Measurements from ENCODE around the gene TRPT1. TPM values are rescaled to one million over a fixed set of nuclear protein-coding genes. Genes with fewer than 3 reads are reported as not detected.
A peak's percentile ranks its signal among the peaks of the same experiment; 100 is the strongest.

TRPT1 gene
- total and polyA plus RNA-seq, 9 of the 15 experiments (the other 6 are each of a cell fraction or from before 2014, with no cell fraction given), result 4.6 to 41.7 (median 23.1) TPM

- no peak overlapping the region for H2AFZ ChIP-seq (ENCODE audit: low read depth, low read length)
- FAIRE-seq (no peak), DNase-seq (ENCODE audit: extremely low read depth in 1 of 4, low spot score in 3 of 4) (no peak), ATAC-seq (no peak)
- TF ChIP-seq POLR2G (IDR thresholded peaks at IDR 0.05; ENCODE audit: low read depth, low read length) (peak; percentile 69), HNRNPL (IDR thresholded peaks at IDR 0.05; ENCODE audit: low read depth, low read length) (peak; percentile 70; the same call in 1 of the 2 replicates), RBM22 (IDR thresholded peaks at IDR 0.05; ENCODE audit: low read depth, low read length, poor library complexity, severe bottlenecking) (peak; percentile 21)
- TF ChIP-seq, protein P1, sequence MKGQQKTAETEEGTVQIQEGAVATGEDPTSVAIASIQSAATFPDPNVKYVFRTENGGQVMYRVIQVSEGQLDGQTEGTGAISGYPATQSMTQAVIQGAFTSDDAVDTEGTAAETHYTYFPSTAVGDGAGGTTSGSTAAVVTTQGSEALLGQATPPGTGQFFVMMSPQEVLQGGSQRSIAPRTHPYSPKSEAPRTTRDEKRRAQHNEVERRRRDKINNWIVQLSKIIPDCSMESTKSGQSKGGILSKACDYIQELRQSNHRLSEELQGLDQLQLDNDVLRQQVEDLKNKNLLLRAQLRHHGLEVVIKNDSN (CRISPR knock-in tag; IDR thresholded peaks at IDR 0.05), result 0 out of 2 replicates have a peak, but pooled peaks have one; percentile 6
- TF ChIP-seq, protein P2, sequence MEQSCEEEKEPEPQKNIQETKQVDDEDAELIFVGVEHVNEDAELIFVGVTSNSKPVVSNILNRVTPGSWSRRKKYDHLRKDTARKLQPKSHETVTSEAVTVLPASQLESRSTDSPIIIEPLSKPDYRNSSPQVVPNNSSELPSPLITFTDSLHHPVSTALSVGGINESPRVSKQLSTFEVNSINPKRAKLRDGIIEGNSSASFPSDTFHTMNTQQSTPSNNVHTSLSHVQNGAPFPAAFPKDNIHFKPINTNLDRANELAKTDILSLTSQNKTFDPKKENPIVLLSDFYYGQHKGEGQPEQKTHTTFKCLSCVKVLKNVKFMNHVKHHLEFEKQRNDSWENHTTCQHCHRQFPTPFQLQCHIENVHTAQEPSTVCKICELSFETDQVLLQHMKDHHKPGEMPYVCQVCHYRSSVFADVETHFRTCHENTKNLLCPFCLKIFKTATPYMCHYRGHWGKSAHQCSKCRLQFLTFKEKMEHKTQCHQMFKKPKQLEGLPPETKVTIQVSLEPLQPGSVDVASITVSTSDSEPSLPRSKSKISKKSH (CRISPR knock-in tag; IDR thresholded peaks at IDR 0.05), result no peak
- 83% methylated on average over 19 of the region's 27 CpGs for WGBS (ENCODE audit: insufficient coverage, low coverage, missing lambda C conversion rate)
- ChIA-PET POLR2A (interaction anchor here (0.6 to 5.7 kb wide), 7 partner anchors 9 to 61 kb away, joined by 3 to 58 read pairs (median 31); partner anchors contain the start of genes CATSPERZ, ESRRA, FERMT3 and NUDT22), CTCF (ENCODE audit: low intra/inter-chr PET ratio) (no interaction called here)
- peak overlapping the region; percentile 89 to 99; a peak in 3 of 4 replicates for H3K9ac ChIP-seq (ENCODE audit: insufficient read depth in 1 of 2, low read depth in 2 of 2, low read length in 2 of 2)
- H3K27ac ChIP-seq (ENCODE audit: extremely low read depth, low read depth, low read length), result peak overlapping the region; percentile 96
- no peak overlapping the region for H3K4me2 ChIP-seq (ENCODE audit: insufficient read depth, low read length)
- BruUV-seq (replicated peaks), result no TSS peak
- H3K36me3 ChIP-seq (ENCODE audit: control insufficient read depth, insufficient read depth, low read length), result peaks cover 54% of the 10 kb centered on the region
- H3K4me1 ChIP-seq (replicated peaks in 1 of 2; ENCODE audit: control insufficient read depth in 2 of 2, insufficient read depth in 2 of 2, low read length in 2 of 2), result peaks cover 21 to 65% of the 10 kb centered on the region in 2 experiments
- no peaks in the 10 kb centered on the region for H3K27me3 ChIP-seq (ENCODE audit: control insufficient read depth in 2 of 2, insufficient read depth in 2 of 2, low read length in 2 of 2)
- H3K4me3 ChIP-seq, result no peak overlapping the region
- intact Hi-C loops (cut with micrococcal nuclease) (no loop called here), in situ Hi-C loops (cut with MboI) (no loop called here)
- H4K20me1 ChIP-seq (replicated peaks; ENCODE audit: control insufficient read depth, insufficient read depth, low read length), result no peaks in the 10 kb centered on the region
- H3K79me2 ChIP-seq (ENCODE audit: control insufficient read depth, insufficient read depth, low read length), result peaks cover 28% of the 10 kb centered on the region
- H3K9me1 ChIP-seq (ENCODE audit: control insufficient read depth, insufficient read depth, low read length), result peaks cover 3% of the 10 kb centered on the region
- H3K9me3 ChIP-seq (replicated peaks; ENCODE audit: control insufficient read depth, insufficient read depth, low read depth, low read length), result no peaks in the 10 kb centered on the region
Observed at GRCh38 chr11:64267207-64267945, 41.4 kb upstream of the TRPT1 start.
